GM19328 (cell line): ENCODE results near the gene PLPP2.
"Not testable (repeated sequence)": the region's sequence is repeated elsewhere in the genome, so short reads cannot be mapped to it uniquely, and the experiment has no call there.

Experiments
- ATAC-seq: cut with Tn5 transposase; IDR thresholded peaks from one replicate; pipeline ENCODE4 v1.9.1; 2021; ENCODE audit warnings: mild to moderate bottlenecking, moderate library complexity; ENCODE audit not compliant: unreplicated experiment

The PLPP2 gene

GRCh38 chr19:275000-275399 lies 16.2 kb downstream of the PLPP2 start:
- ATAC-seq: no peak

- ATAC-seq: no peak
Observed at GRCh38 chr19:273393-273792, 17.8 kb downstream of the PLPP2 start.

- ATAC-seq: no peak
Observed at GRCh38 chr19:271856-272255, 19.3 kb downstream of the PLPP2 start.

- ATAC-seq: not testable (repeated sequence)
Observed at GRCh38 chr19:270766-271318, 20.4 kb downstream of the PLPP2 start.

DNA sequence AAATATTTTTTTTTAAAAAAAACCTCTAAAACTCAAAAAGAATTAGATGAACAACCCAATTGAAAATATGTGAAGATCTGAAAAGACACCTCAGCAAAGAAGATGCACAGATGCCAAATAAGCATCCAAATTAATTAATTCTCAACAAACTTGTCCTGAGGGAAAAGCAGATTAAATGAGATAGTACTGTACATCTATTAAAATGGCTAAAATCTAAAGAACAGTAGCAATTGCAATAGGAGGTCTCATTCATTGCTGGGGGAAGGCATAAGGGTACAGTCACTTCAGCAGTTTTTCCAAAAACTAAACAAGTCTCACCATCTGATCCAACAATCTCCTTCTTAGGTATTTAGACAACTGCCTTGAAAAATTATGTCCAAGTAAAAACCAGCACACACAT lies 22.0 kb downstream of the PLPP2 start:
- ATAC-seq: no peak

DNA sequence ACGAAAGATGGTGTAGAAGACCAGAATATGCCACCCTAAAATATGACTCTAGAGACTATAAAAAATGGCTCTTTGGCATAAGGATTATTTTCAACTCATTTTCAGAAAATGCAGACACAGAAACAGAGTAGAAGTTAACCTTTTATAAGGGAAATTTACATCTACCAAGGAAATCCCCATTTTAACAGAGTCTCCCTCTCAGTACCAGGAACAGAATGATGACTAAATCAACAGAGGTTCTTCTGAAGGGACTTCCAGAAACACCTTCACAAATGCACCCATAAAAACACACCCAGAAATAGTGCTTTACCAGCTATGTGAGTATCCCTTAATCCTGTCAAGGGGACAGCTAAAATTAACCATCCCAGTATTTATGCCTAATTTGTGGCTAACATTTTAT lies 29.1 kb downstream of the PLPP2 start:
- no peak for ATAC-seq

DNA sequence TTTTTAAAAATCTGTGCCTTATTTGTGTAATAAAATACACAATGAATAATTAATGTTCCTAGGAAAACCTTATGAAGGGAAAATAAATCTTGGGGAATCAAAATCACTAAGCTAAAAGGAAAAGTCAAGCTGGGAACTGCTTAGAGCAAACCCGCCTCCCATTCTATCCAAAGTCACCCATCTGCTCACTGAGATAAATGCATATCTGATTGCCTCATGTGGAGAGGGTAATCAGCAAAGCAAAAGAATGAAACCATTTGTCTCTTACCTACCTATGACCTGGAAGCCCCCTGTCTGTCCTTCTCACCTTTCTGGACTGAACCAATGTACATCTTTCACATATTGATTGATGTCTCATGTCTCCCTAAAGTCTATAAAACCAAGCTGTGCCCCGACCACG lies 34.4 kb downstream of the PLPP2 start:
- ATAC-seq: not testable (repeated sequence)

- not testable (repeated sequence) for ATAC-seq
Observed at GRCh38 chr19:252421-253186, 38.6 kb downstream of the PLPP2 start.

GRCh38 chr19:246551-246950 lies 44.7 kb downstream of the PLPP2 start:
- ATAC-seq: no peak

DNA sequence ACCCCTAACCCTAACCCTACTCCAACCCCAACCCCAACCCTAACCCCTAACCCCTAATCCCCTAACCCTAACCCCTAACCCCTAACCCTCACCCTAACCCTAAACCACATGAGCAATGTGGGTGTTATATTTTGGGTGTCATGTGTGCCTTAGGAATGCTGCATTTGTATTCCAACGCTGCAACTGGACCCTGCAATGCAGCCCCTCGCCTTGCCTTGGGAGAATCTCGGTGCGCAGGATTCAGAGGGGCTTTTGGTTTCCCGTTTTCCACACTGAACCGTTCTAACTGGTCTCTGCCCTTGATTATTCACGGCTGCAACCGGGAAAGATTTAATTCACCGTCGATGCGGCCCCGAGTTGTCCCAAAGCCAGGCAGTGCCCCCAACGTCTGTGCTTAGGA lies 45.3 kb downstream of the PLPP2 start:
- not testable (repeated sequence) for ATAC-seq

- no peak for ATAC-seq
Observed at GRCh38 chr19:245457-245856, 45.7 kb downstream of the PLPP2 start.
